H1 (cell line): Measurements from ENCODE around the gene SND1. TPM values are rescaled to one million over a fixed set of nuclear protein-coding genes. Genes with fewer than 3 reads are reported as not detected.

Experiments
- CTCF ChIA-PET: fragments of 300-600 bp; sonication (Branson Sonifier 250); formaldehyde crosslinking; loops from one replicate; lab custom pipeline; 2021; ENCODE audit not compliant: partially characterized antibody; lab: Charles Lee
- POLR2A ChIA-PET: fragments of 300-600 bp; sonication (Branson Sonifier 250); formaldehyde crosslinking; loops from one replicate; lab custom pipeline; 2021; ENCODE audit warnings: inconsistent platforms; ENCODE audit not compliant: partially characterized antibody; lab: Charles Lee
- DNase-seq, 2 experiments: peaks; one replicate each; pipeline versions ENCODE4 v3.0.0 to v3.0.0-alpha.2; 2010 to 2022; ENCODE audit warnings: low spot score in 2 of 2, low read depth in 1 of 2, mixed read lengths in 1 of 2
- FAIRE-seq: peaks from 2 replicates; lab custom pipeline; 2011; peaks lifted over from hg19 to GRCh38; lab: Jason Lieb, UNC
- H2AFZ ChIP-seq: 2 replicates; pipeline ENCODE4 v1.8.1; 2012; ENCODE audit warnings: low read length, inconsistent platforms
- H2AK5ac ChIP-seq: 2 replicates; pipeline ENCODE4 v1.6.1; 2013; ENCODE audit warnings: low read depth, low read length
- H2BK120ac ChIP-seq: replicated peaks from 2 replicates; pipeline ENCODE3; 2013; ENCODE audit warnings: low read depth, low read length, inconsistent platforms
- H2BK12ac ChIP-seq: 2 replicates; pipeline ENCODE4 v1.6.1; 2013; ENCODE audit warnings: low read depth, low read length
- H2BK15ac ChIP-seq: 2 replicates; pipeline ENCODE4 v1.6.1; 2013; ENCODE audit warnings: low read length
- H2BK20ac ChIP-seq: 2 replicates; pipeline ENCODE4 v1.6.1; 2013; ENCODE audit warnings: low read length
- H2BK5ac ChIP-seq: 2 replicates; pipeline ENCODE4 v1.6.1; 2013; ENCODE audit warnings: low read depth, low read length
- H3K14ac ChIP-seq: 2 replicates; pipeline ENCODE4 v1.6.1; 2013; ENCODE audit warnings: inconsistent platforms; ENCODE audit not compliant: insufficient read length
- H3K18ac ChIP-seq: 2 replicates; pipeline ENCODE4 v1.6.1; 2013; ENCODE audit warnings: low read length; ENCODE audit errors: extremely low read depth
- H3K23ac ChIP-seq: 2 replicates; pipeline ENCODE4 v1.6.1; 2013; ENCODE audit warnings: inconsistent platforms; ENCODE audit not compliant: insufficient read length
- H3K23me2 ChIP-seq: 2 replicates; pipeline ENCODE4 v1.6.1; 2013; ENCODE audit warnings: low read depth, low read length
- H3K27ac ChIP-seq: 2 replicates; pipeline ENCODE4 v1.6.1; 2011; ENCODE audit warnings: low read depth, low read length, inconsistent platforms
- H3K27me3 ChIP-seq, 4 experiments: replicated peaks in 1 of 4; 1 replicate in 1 of 4; 2 replicates in 3 of 4; pipeline versions ENCODE4 v1.6.1 to v1.8.1; 2011 to 2013; ENCODE audit warnings: low read length in 3 of 4, mild to moderate bottlenecking in 3 of 4, inconsistent platforms in 2 of 4, mixed read lengths in 2 of 4, moderate library complexity in 1 of 4; ENCODE audit not compliant: control insufficient read depth in 3 of 4, insufficient read depth in 3 of 4; ENCODE audit errors: extremely low read depth in 1 of 4
- H3K36me3 ChIP-seq, 4 experiments: 2 replicates each; pipeline versions ENCODE4 v1.6.1 to v1.8.1; 2011 to 2013; ENCODE audit warnings: mild to moderate bottlenecking in 4 of 4, low read length in 3 of 4, moderate library complexity in 2 of 4, control low read depth in 1 of 4, inconsistent platforms in 1 of 4; ENCODE audit not compliant: insufficient read depth in 4 of 4, control insufficient read depth in 2 of 4
- H3K4ac ChIP-seq: replicated peaks from 2 replicates; pipeline ENCODE3; 2013; ENCODE audit warnings: low read length, low read depth, mixed read lengths, inconsistent platforms; ENCODE audit not compliant: insufficient read length
- H3K4me1 ChIP-seq, 4 experiments: replicated peaks in 1 of 4; 1 replicate in 1 of 4; 2 replicates in 3 of 4; pipeline versions ENCODE4 v1.6.1 to v1.8.1; 2011 to 2013; ENCODE audit warnings: low read length in 3 of 4, inconsistent platforms in 2 of 4, mixed read lengths in 1 of 4; ENCODE audit not compliant: insufficient read depth in 4 of 4, control insufficient read depth in 3 of 4
- H3K4me2 ChIP-seq, 2 experiments: 2 replicates each; pipeline versions ENCODE4 v1.6.1 to v1.8.1; 2011 to 2013; ENCODE audit warnings: low read depth in 2 of 2, low read length in 2 of 2, control low read depth in 1 of 2, inconsistent platforms in 1 of 2, mild to moderate bottlenecking in 1 of 2; ENCODE audit not compliant: insufficient read depth in 1 of 2
- H3K4me3 ChIP-seq, 4 experiments: fragments of 200-600, 300-600 bp in 1 of 4; sonication (generic), shearing (Covaris generic), sonication (Bioruptor Twin) in 1 of 4; 2 replicates each; pipeline versions ENCODE4 v1.5.1 to v1.8.1; 2011 to 2016; ENCODE audit warnings: low read length in 4 of 4, low read depth in 3 of 4, control low read depth in 2 of 4, inconsistent platforms in 2 of 4, mild to moderate bottlenecking in 2 of 4, mixed read lengths in 1 of 4, moderate library complexity in 1 of 4; ENCODE audit not compliant: insufficient read depth in 2 of 4; ENCODE audit errors: extremely low read depth in 1 of 4
- H3K56ac ChIP-seq: replicated peaks from 2 replicates; pipeline ENCODE3; 2013; ENCODE audit warnings: low read depth, mild to moderate bottlenecking, mixed read lengths, low read length, inconsistent platforms; ENCODE audit not compliant: insufficient read length
- H3K79me1 ChIP-seq: 2 replicates; pipeline ENCODE4 v1.6.1; 2013; ENCODE audit warnings: low read depth, low read length, control low read depth
- H3K79me2 ChIP-seq, 2 experiments: 2 replicates each; pipeline versions ENCODE4 v1.6.1 to v1.8.1; 2012 to 2013; ENCODE audit warnings: low read length in 2 of 2, mild to moderate bottlenecking in 2 of 2, inconsistent platforms in 1 of 2; ENCODE audit not compliant: insufficient read depth in 2 of 2, control insufficient read depth in 1 of 2
- H3K9ac ChIP-seq, 4 experiments: replicated peaks in 1 of 4; 1 replicate in 1 of 4; 2 replicates in 3 of 4; pipeline versions ENCODE4 v1.6.1 to v1.8.1; 2011 to 2013; ENCODE audit warnings: low read depth in 3 of 4, low read length in 3 of 4, control low read depth in 2 of 4, mild to moderate bottlenecking in 2 of 4, moderate library complexity in 2 of 4, inconsistent platforms in 1 of 4; ENCODE audit errors: extremely low read depth in 1 of 4
- H3K9me3 ChIP-seq, 2 experiments: 2 replicates each; pipeline versions ENCODE4 v1.6.1 to v1.8.1; 2012 to 2013; ENCODE audit warnings: mild to moderate bottlenecking in 2 of 2, moderate library complexity in 2 of 2, control low read depth in 1 of 2, inconsistent platforms in 1 of 2, low read depth in 1 of 2, low read length in 1 of 2, mixed read lengths in 1 of 2; ENCODE audit not compliant: insufficient read depth in 2 of 2
- H4K20me1 ChIP-seq, 2 experiments: replicated peaks in 1 of 2; 2 replicates each; pipeline versions ENCODE3 to v1.8.1; 2011 to 2013; ENCODE audit warnings: inconsistent platforms in 2 of 2, low read length in 2 of 2, mild to moderate bottlenecking in 1 of 2; ENCODE audit not compliant: insufficient read depth in 2 of 2, control insufficient read depth in 1 of 2
- H4K5ac ChIP-seq: 2 replicates; pipeline ENCODE4 v1.6.1; 2013; ENCODE audit warnings: low read length, low read depth, mixed read lengths, inconsistent platforms; ENCODE audit not compliant: insufficient read length
- H4K8ac ChIP-seq: 2 replicates; pipeline ENCODE4 v1.8.0; 2013; ENCODE audit warnings: mild to moderate bottlenecking, moderate library complexity, low read length, inconsistent platforms; ENCODE audit not compliant: insufficient read depth; ENCODE audit errors: extremely low read depth
- H4K91ac ChIP-seq: replicated peaks from 2 replicates; pipeline ENCODE3; 2013; ENCODE audit warnings: low read length, mixed read lengths, inconsistent platforms; ENCODE audit not compliant: insufficient read length
- ATF3 ChIP-seq: IDR thresholded peaks from 2 replicates; pipeline ENCODE4 v1.6.1; 2011; ENCODE audit warnings: low read depth, mild to moderate bottlenecking, low read length; ENCODE audit not compliant: insufficient read depth
- CBX8 ChIP-seq: fragments of 300-800, 300-1000 bp; sonication (generic); IDR thresholded peaks from 2 replicates; pipeline ENCODE4 v1.7.1; 2016; ENCODE audit warnings: low read depth, low read length, borderline replicate concordance
- RBBP5 ChIP-seq: IDR thresholded peaks from 2 replicates; pipeline ENCODE4 v1.7.1; 2012; ENCODE audit warnings: low read depth, mild to moderate bottlenecking, inconsistent platforms, low read length, moderate library complexity, borderline replicate concordance
- polyA plus RNA-seq, 7 experiments: library from polyadenylated mRNA; depleted of rRNA in 3 of 7; stranded (reverse) in 5 of 7; unstranded in 2 of 7; fragments of >200 nt in 5 of 7; fragments of 200-250 nt in 2 of 7; gene quantifications; 1 replicate in 5 of 7; 2 replicates in 1 of 7; 4 replicates in 1 of 7; pipeline versions ENCODE4 v1.2.1 to v1.2.3, GENCODE V29; 2011 to 2013; ENCODE audit warnings: missing spikeins in 2 of 7, mixed read lengths in 2 of 7
- total RNA-seq: library from RNA; stranded (reverse); fragmentation: NEBNext Ultra II Directional; extraction: Animal tissue kit (Norgen Biotek cat#: 25700); gene quantifications from 2 replicates; pipeline ENCODE4 v1.2.1, GENCODE V29; 2021

The SND1 gene
- total and polyA plus RNA-seq, 2 of the 8 experiments (the other 6 are each of a cell fraction or from before 2014, with no cell fraction given), result 122 to 290 TPM

DNA sequence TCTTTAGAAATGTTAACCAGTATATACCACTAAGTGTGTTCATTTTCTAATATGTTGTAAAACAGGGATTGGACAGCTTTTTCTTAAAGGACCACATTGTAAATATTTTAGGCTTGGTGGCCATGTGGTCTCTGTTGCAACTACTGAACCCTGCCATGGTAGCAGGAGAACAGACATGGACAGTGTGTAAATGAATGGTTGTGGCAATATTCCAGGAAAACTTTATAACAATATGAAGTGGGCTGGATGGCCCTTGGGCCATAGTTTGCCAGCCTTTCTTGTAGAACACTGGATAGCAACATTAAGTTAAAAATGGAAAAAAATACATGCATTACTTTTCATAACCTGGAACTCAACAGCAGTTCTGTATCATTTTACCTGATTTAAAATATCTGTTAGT lies 61.0 kb downstream of the SND1 start:
- no peaks in the 10 kb centered on the region for H3K27me3 ChIP-seq
- no peak overlapping the region for H2BK5ac ChIP-seq
- no peak overlapping the region for H3K14ac ChIP-seq
- H3K4ac ChIP-seq, result no peak overlapping the region
- H3K79me2 ChIP-seq, result peaks cover 2 to 61% of the 10 kb centered on the region in 2 experiments
- no peak overlapping the region for H2BK120ac ChIP-seq
- no peak overlapping the region for H4K91ac ChIP-seq
- H3K9me3 ChIP-seq, result peaks cover 0 to 4% of the 10 kb centered on the region in 2 experiments; a peak in 2 of 4 replicates
- H3K36me3 ChIP-seq, result peaks cover 4 to 38% (median 19%) of the 10 kb centered on the region in 4 experiments; a peak in 7 of 8 replicates
- no peaks in the 10 kb centered on the region for H3K23me2 ChIP-seq
- no peak overlapping the region for H2AK5ac ChIP-seq
- no peak overlapping the region for H3K9ac ChIP-seq
- H2BK20ac ChIP-seq, result no peak overlapping the region
- peaks cover 2% of the 10 kb centered on the region; the same call in 1 of the 2 replicates for H3K79me1 ChIP-seq
- no peak for TF ChIP-seq ATF3
- TF ChIP-seq RBBP5, result no peak
- TF ChIP-seq CBX8, result no peak
- H3K27ac ChIP-seq, result no peak overlapping the region
- no peak overlapping the region for H2BK15ac ChIP-seq
- H2AFZ ChIP-seq, result no peak overlapping the region
- H4K8ac ChIP-seq, result no peak overlapping the region
- no peak overlapping the region for H3K56ac ChIP-seq
- no peak overlapping the region for H3K4me2 ChIP-seq
- H4K5ac ChIP-seq, result no peak overlapping the region
- H4K20me1 ChIP-seq, result peaks cover 1 to 8% of the 10 kb centered on the region in 2 experiments
- CTCF ChIA-PET, result interaction anchor here (0.6 to 11.4 kb wide), 7 partner anchors 9 to 495 kb away, joined by 3 to 91 read pairs (median 3); no protein-coding TSS in a partner anchor
- POLR2A ChIA-PET, result interaction anchor here (1.0 kb wide), 1 partner anchor 10 kb away, joined by 3 read pairs; no protein-coding TSS in a partner anchor
- H2BK12ac ChIP-seq, result no peak overlapping the region
- no peak overlapping the region for H3K23ac ChIP-seq
- no peak for FAIRE-seq
- no peak for DNase-seq
- H3K4me1 ChIP-seq, result no peaks in the 10 kb centered on the region
- H3K18ac ChIP-seq, result no peak overlapping the region
- H3K4me3 ChIP-seq, result no peak overlapping the region
